Measurements from ENCODE around the gene TMCC1.

DNA sequence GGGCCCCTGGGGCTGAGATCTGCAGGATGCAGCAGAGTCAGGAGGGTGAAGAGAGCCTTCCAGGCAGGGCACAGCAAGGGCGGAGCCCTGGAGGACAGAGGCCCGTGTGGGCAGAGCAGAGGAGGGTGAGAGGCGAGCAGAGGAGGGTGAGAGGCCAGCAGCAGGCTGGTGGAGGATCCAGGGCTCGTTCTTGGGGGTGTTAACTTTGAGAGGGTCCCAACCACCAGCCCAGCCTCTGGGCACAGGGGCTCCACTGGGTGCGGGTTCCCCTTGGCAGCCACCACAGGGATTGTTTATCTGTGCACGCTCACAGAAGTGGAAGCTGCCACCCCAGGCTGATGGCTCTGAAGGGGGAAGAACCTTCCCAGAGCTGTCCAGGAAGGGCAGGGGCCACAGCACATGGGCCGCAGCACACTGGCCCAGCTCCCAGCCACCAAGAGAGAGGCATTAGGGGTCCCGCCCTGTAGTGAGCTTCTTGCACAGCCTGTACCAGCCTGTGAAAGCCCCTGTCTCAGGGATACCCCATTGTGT is 277.7 kb downstream of the TMCC1 start:
- TF ChIP-seq, protein P1, sequence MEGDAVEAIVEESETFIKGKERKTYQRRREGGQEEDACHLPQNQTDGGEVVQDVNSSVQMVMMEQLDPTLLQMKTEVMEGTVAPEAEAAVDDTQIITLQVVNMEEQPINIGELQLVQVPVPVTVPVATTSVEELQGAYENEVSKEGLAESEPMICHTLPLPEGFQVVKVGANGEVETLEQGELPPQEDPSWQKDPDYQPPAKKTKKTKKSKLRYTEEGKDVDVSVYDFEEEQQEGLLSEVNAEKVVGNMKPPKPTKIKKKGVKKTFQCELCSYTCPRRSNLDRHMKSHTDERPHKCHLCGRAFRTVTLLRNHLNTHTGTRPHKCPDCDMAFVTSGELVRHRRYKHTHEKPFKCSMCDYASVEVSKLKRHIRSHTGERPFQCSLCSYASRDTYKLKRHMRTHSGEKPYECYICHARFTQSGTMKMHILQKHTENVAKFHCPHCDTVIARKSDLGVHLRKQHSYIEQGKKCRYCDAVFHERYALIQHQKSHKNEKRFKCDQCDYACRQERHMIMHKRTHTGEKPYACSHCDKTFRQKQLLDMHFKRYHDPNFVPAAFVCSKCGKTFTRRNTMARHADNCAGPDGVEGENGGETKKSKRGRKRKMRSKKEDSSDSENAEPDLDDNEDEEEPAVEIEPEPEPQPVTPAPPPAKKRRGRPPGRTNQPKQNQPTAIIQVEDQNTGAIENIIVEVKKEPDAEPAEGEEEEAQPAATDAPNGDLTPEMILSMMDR (IDR thresholded peaks at IDR 0.05) = no peak
- TF ChIP-seq POLR2A (IDR thresholded peaks at IDR 0.05) = no peak
